Activated CD8-positive, alpha-beta memory T cell treated with anti-CD3 and anti-CD28 coated beads, Interleukin-2, amount 50 U/mL, for 24 hours (primary cell): Measurements from ENCODE around the gene CLEC4F.
"Not testable (repeated sequence)": the region's sequence is repeated elsewhere in the genome, so short reads cannot be mapped to it uniquely, and the experiment has no call there.

Source experiments
- DNase-seq: peaks from one replicate; pipeline ENCODE4 v3.0.0-alpha.2; 2020; ENCODE audit errors: extremely low read depth

Gene CLEC4F

GRCh38 chr2:70826696-70827350, 6.4 kb upstream of the CLEC4F start:
- DNase-seq: no peak

- no peak for DNase-seq
Observed at GRCh38 chr2:70823249-70823648, 2.9 kb upstream of the CLEC4F start.

GRCh38 chr2:70822843-70823242, 2.4 kb upstream of the CLEC4F start:
- no peak for DNase-seq

- no peak for DNase-seq
Observed at GRCh38 chr2:70817284-70817954, 3.0 kb downstream of the CLEC4F start.

- DNase-seq: no peak
Observed at GRCh38 chr2:70816726-70817125, 3.7 kb downstream of the CLEC4F start.

- no peak for DNase-seq
Observed at GRCh38 chr2:70808983-70809958, 11.1 kb downstream of the CLEC4F start.

- no peak for DNase-seq
Observed at GRCh38 chr2:70807828-70808118, 12.6 kb downstream of the CLEC4F start.

- DNase-seq: no peak
Observed at GRCh38 chr2:70807102-70807827, 13.1 kb downstream of the CLEC4F start.

GRCh38 chr2:70806620-70807019, 13.8 kb downstream of the CLEC4F start:
- DNase-seq: no peak

- DNase-seq: no peak
Observed at GRCh38 chr2:70806013-70806412, 14.4 kb downstream of the CLEC4F start.

GRCh38 chr2:70801607-70802263, 18.7 kb downstream of the CLEC4F start:
- no peak for DNase-seq

GRCh38 chr2:70799706-70800105, 20.7 kb downstream of the CLEC4F start:
- no peak for DNase-seq

- DNase-seq: not testable (repeated sequence)
Observed at GRCh38 chr2:70797996-70798395, 22.4 kb downstream of the CLEC4F start.

- no peak for DNase-seq
Observed at GRCh38 chr2:70797506-70797905, 22.9 kb downstream of the CLEC4F start.

- no peak for DNase-seq
Observed at GRCh38 chr2:70796262-70796661, 24.1 kb downstream of the CLEC4F start.

GRCh38 chr2:70795164-70795995, 25.0 kb downstream of the CLEC4F start:
- DNase-seq: no peak

- no peak for DNase-seq
Observed at GRCh38 chr2:70793450-70793849, 26.9 kb downstream of the CLEC4F start.

GRCh38 chr2:70790136-70790828, 30.1 kb downstream of the CLEC4F start, which contains the start of gene FIGLA:
FIGLA (minus strand) TSS chr2:70790643; CDS start chr2:70790638, 5 bp downstream.
- DNase-seq: no peak

- no peak for DNase-seq
Observed at GRCh38 chr2:70789304-70790135, 30.9 kb downstream of the CLEC4F start.
